SU-DHL-6 (cell line): Measurements from ENCODE around the gene IRF7.

Experiments
- H2AFZ ChIP-seq: fragments of 200-600 bp; sonication (generic); 2 replicates; pipeline ENCODE4 v1.6.1; 2014; ENCODE audit warnings: low read depth, mild to moderate bottlenecking, moderate library complexity, mixed read lengths, antibody characterized with exemption, low read length; ENCODE audit not compliant: severe bottlenecking
- H3F3A ChIP-seq: fragments of 200-600 bp; shearing (Covaris generic); 2 replicates; pipeline ENCODE4 v1.6.0; 2016; ENCODE audit warnings: antibody characterized with exemption, mild to moderate bottlenecking; ENCODE audit not compliant: insufficient read depth
- H3K27ac ChIP-seq: fragments of 200-600 bp; sonication (generic); 2 replicates; pipeline ENCODE4 v1.5.1; 2016; ENCODE audit warnings: low read depth, mild to moderate bottlenecking, low read length, moderate library complexity, mixed read lengths
- H3K27me3 ChIP-seq: fragments of 200-600 bp; sonication (generic), shearing (Covaris generic); 2 replicates; pipeline ENCODE4 v1.6.0; 2014; ENCODE audit warnings: mild to moderate bottlenecking, low read length
- H3K36me3 ChIP-seq: fragments of 200-600 bp; sonication (generic); 2 replicates; pipeline ENCODE4 v1.6.1; 2014; ENCODE audit warnings: mild to moderate bottlenecking, low read length, mixed read lengths
- H3K4me2 ChIP-seq: fragments of 300-600, 200-600 bp; shearing (Covaris generic), sonication (generic); 2 replicates; pipeline ENCODE4 v1.6.0; 2014; ENCODE audit warnings: low read length, low read depth, mild to moderate bottlenecking; ENCODE audit not compliant: poor library complexity, severe bottlenecking
- H3K4me3 ChIP-seq: fragments of 200-600 bp; sonication (generic); 2 replicates; pipeline ENCODE4 v1.5.1; 2014; ENCODE audit warnings: antibody characterized with exemption, low read length, mild to moderate bottlenecking, mixed read lengths; ENCODE audit not compliant: insufficient read depth, poor library complexity, severe bottlenecking
- H3K79me2 ChIP-seq: fragments of 200-600 bp; sonication (generic); 2 replicates; pipeline ENCODE4 v1.6.1; 2014; ENCODE audit warnings: mild to moderate bottlenecking, low read length, moderate library complexity; ENCODE audit not compliant: insufficient read depth
- H3K9ac ChIP-seq: fragments of 200-600 bp; sonication (generic); 2 replicates; pipeline ENCODE4 v1.7.0; 2014; ENCODE audit warnings: mild to moderate bottlenecking, low read length
- H3K9me2 ChIP-seq: fragments of 200-600 bp; sonication (generic); replicated peaks from 2 replicates; pipeline ENCODE4 v1.6.1; 2014; ENCODE audit warnings: low read length; ENCODE audit not compliant: insufficient read depth
- H3K9me3 ChIP-seq: fragments of 200-600 bp; sonication (generic); 2 replicates; pipeline ENCODE4 v1.6.1; 2014; ENCODE audit warnings: low read length, mixed read lengths; ENCODE audit not compliant: insufficient read depth
- H4K20me1 ChIP-seq: fragments of 200-600 bp; sonication (generic); 2 replicates; pipeline ENCODE4 v1.6.1; 2014; ENCODE audit warnings: low read depth, mild to moderate bottlenecking, antibody characterized with exemption, low read length, moderate library complexity, mixed read lengths
- EZH2phosphoT487 ChIP-seq: fragments of 200-600 bp; sonication (generic), shearing (Covaris generic); conservative IDR thresholded peaks from 2 replicates; pipeline ENCODE4 v1.6.1; 2018; ENCODE audit warnings: mild to moderate bottlenecking, antibody characterized with exemption, low read length, moderate library complexity, mixed read lengths
- TF ChIP-seq, protein P1 (sequence below): fragments of 200-600 bp; sonication (generic); IDR thresholded peaks from one replicate; pipeline ENCODE4 v1.5.1; 2017; ENCODE audit warnings: antibody characterized with exemption, mild to moderate bottlenecking, low read length, moderate library complexity; ENCODE audit not compliant: insufficient read depth, poor library complexity, severe bottlenecking

Gene IRF7

DNA sequence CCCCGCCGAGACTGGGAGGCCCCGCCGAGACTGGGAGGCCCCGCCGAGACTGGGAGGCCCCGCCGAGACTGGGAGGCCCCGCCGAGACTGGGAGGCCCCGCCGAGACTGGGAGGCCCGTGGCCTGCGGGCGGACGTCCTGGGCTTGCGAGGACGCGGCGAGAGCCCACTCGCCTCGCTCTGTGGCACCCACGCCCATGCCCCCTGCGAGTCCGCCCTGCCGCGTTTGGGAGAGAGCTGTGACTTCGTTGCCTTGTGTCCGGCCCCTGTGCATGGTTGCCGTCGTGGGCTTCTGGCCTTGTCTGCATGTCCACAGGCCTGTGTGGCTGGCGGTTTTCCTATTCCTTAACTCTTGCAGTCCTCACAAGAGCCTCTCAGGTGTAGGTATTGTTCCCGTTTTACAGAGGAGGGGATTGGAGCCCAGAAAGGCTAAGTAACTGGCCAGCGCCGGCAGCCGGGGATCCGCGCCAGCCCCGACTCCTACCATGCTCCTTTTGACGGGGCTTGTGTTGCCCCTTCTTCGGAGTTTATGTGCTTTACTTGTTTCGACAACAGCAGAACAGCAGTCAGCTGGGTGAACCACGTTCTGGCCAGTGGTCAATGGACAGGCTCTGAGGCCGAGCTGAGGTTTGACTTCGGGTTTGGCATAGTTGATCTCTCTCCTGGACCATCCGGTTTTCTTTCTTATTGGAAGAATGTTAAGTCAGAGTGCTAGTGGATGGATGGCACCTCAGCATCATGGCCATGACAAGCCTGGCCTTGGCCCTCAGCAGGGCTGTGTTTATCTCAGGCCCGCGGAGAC is 38.7 kb downstream of the IRF7 start:
- H3K9ac ChIP-seq: peak overlapping the region; percentile 78
- H3K79me2 ChIP-seq: peaks cover 53% of the 10 kb centered on the region
- no peaks in the 10 kb centered on the region for H3K9me2 ChIP-seq
- H3K36me3 ChIP-seq: no peaks in the 10 kb centered on the region
- H2AFZ ChIP-seq: no peak overlapping the region
- H3K27ac ChIP-seq: no peak overlapping the region
- H3K4me3 ChIP-seq: peak overlapping the region; percentile 76
- no peaks in the 10 kb centered on the region for H3K27me3 ChIP-seq
- peaks cover 27% of the 10 kb centered on the region; the same call in 1 of the 2 replicates for H4K20me1 ChIP-seq
- no peaks in the 10 kb centered on the region for H3K9me3 ChIP-seq
- H3F3A ChIP-seq: 0 out of 2 replicates have a peak, but pooled peaks cover 3% of the 10 kb centered on the region
- no peak for TF ChIP-seq EZH2phosphoT487
- TF ChIP-seq, protein P1, sequence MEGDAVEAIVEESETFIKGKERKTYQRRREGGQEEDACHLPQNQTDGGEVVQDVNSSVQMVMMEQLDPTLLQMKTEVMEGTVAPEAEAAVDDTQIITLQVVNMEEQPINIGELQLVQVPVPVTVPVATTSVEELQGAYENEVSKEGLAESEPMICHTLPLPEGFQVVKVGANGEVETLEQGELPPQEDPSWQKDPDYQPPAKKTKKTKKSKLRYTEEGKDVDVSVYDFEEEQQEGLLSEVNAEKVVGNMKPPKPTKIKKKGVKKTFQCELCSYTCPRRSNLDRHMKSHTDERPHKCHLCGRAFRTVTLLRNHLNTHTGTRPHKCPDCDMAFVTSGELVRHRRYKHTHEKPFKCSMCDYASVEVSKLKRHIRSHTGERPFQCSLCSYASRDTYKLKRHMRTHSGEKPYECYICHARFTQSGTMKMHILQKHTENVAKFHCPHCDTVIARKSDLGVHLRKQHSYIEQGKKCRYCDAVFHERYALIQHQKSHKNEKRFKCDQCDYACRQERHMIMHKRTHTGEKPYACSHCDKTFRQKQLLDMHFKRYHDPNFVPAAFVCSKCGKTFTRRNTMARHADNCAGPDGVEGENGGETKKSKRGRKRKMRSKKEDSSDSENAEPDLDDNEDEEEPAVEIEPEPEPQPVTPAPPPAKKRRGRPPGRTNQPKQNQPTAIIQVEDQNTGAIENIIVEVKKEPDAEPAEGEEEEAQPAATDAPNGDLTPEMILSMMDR: no peak
- peak overlapping the region; percentile 85 for H3K4me2 ChIP-seq

DNA sequence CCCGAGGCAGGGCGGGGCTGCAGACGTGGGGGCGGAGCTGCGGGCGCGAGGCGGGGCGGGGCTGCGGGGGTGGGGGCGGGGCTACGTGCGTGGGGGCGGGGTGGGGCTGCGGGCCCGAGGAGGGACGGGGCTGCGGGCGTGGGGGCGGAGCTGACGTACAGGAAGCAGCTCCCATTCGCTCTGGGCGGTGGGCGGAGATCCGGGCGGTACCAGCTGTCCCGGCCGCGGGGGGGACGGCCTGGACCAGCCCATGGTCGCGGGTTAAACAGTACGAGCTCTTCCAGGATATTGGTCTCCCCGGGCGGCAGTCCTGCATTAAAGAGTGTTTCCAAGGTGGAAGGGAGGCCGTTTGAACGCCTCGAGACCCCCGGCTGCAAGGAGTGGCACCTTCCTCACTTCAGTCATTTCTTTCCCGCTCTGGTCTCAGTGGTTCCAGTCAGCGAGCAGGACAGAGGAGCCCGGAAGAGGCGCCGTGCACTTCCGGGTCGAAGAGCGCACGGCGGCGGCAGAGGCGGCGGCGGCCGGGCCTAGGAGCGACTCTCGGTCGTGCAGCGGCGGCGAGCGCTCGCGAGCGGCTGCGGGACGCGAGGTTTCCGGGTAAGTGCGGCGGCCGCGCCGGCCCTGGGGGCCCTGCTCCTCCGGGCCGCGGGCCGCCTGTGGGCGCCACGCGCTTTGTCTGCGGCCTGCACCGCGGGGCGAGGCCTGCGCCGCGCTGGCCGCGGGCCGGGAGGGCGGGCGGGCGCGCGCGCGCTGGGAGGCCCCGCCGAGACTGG is 39.6 kb downstream of the IRF7 start, which contains the start of gene PHRF1:
Gene PHRF1 (plus strand): TSS at position 475 of the 773 bp plus-strand sequence. CDS start 5,043 bp downstream, outside the sequence.
- Histone ChIP-seq H4K20me1 (peaks cover 25% of the 10 kb centered on the region; the same call in 1 of the 2 replicates), H3K9me3 (no peaks in the 10 kb centered on the region), H3K9ac (peak within 1 kb of the TSS; percentile 78), H3K79me2 (peaks cover 45% of the 10 kb centered on the region), H3K4me3 (peak within 1 kb of the TSS; percentile 76), H3K36me3 (no peaks in the 10 kb centered on the region), H3K27me3 (no peaks in the 10 kb centered on the region), H2AFZ (peak within 1 kb of the TSS; percentile 95), H3K4me2 (peak within 1 kb of the TSS; percentile 85), H3K9me2 (no peaks in the 10 kb centered on the region), H3F3A (0 out of 2 replicates have a peak, but pooled peaks cover 3% of the 10 kb centered on the region), H3K27ac (peak within 1 kb of the TSS; percentile 84)
- TF ChIP-seq EZH2phosphoT487: no peak
- TF ChIP-seq, protein P1: no peak

- H3K9ac ChIP-seq: no peak overlapping the region
Measured at GRCh38 chr11:575313-575995, 40.3 kb downstream of the IRF7 start.

More at GRCh38 chr11:575313-575995, 40.3 kb downstream of the IRF7 start:
- no peak overlapping the region for H3K4me3 ChIP-seq
- H3K36me3 ChIP-seq: no peaks in the 10 kb centered on the region
- H3K27me3 ChIP-seq: no peaks in the 10 kb centered on the region
- TF ChIP-seq, protein P1: no peak
- no peak for TF ChIP-seq EZH2phosphoT487
- no peak overlapping the region for H3K27ac ChIP-seq
- H4K20me1 ChIP-seq: peaks cover 23% of the 10 kb centered on the region; the same call in 1 of the 2 replicates
- peaks cover 38% of the 10 kb centered on the region for H3K79me2 ChIP-seq
- no peak overlapping the region for H2AFZ ChIP-seq
- H3K9me3 ChIP-seq: no peaks in the 10 kb centered on the region
- no peaks in the 10 kb centered on the region for H3K9me2 ChIP-seq
- H3K4me2 ChIP-seq: peak overlapping the region; percentile 38
- H3F3A ChIP-seq: 0 out of 2 replicates have a peak, but pooled peaks cover 3% of the 10 kb centered on the region
